ENCODE data around the gene RCOR1.
"Not testable (repeated sequence)": the region's sequence is repeated elsewhere in the genome, so short reads cannot be mapped to it uniquely, and the experiment has no call there.

The RCOR1 gene

GRCh38 chr14:102630881-102631280 lies 38.4 kb downstream of the RCOR1 start:
- Histone ChIP-seq H2AFZ (ENCODE audit: low read length) (no peak overlapping the region), H3K27me3 (ENCODE audit: control insufficient read depth in 3 of 3, insufficient read depth in 3 of 3, low read depth in 1 of 3, low read length in 3 of 3) (no peaks in the 10 kb centered on the region), H3K4ac (ENCODE audit: low read length) (no peak overlapping the region), H2BK120ac (ENCODE audit: low read depth, low read length) (no peak overlapping the region), H3K36me3 (replicated peaks in 1 of 2; ENCODE audit: control insufficient read depth in 2 of 2, insufficient read depth in 2 of 2, low read length in 2 of 2) (no peaks in the 10 kb centered on the region), H3K4me3 (ENCODE audit: low read length in 2 of 2) (no peak overlapping the region), H2BK5ac (ENCODE audit: low read length) (no peak overlapping the region), H3K9me3 (replicated peaks in 1 of 2; ENCODE audit: control insufficient read depth in 2 of 2, insufficient read depth in 1 of 2, low read depth in 1 of 2, low read length in 2 of 2) (no peaks in the 10 kb centered on the region), H2AK5ac (ENCODE audit: low read depth, low read length) (no peak overlapping the region), H3K4me2 (ENCODE audit: insufficient read depth, low read length, poor library complexity, severe bottlenecking) (no peak overlapping the region), H3K18ac (ENCODE audit: low read length) (no peak overlapping the region), H3K23ac (ENCODE audit: low read depth, low read length, poor library complexity) (no peak overlapping the region), H2BK12ac (ENCODE audit: low read length) (no peak overlapping the region), H4K91ac (ENCODE audit: low read depth, low read length, poor library complexity) (no peak overlapping the region), H2BK15ac (ENCODE audit: low read length) (no peak overlapping the region), H3K27ac (replicated peaks; ENCODE audit: low read length) (no peak overlapping the region), H3K79me1 (ENCODE audit: low read depth, low read length) (no peaks in the 10 kb centered on the region), H3K9ac (ENCODE audit: low read depth, low read length, poor library complexity) (no peak overlapping the region), H3K14ac (ENCODE audit: low read length) (no peak overlapping the region), H3K4me1 (ENCODE audit: control insufficient read depth in 2 of 2, insufficient read depth in 1 of 2, low read depth in 1 of 2, low read length in 2 of 2) (peaks cover 0 to 8% of the 10 kb centered on the region in 2 donors), H4K8ac (ENCODE audit: low read depth, low read length) (no peak overlapping the region)
- no CpG with 5 or more reads among the region's 8 CpGs for WGBS, 2 donors (ENCODE audit: extremely low coverage in 2 of 2, insufficient read length in 2 of 2, insufficient replicate concordance in 1 of 2)
- no peak for DNase-seq (ENCODE audit: low spot score)

- Histone ChIP-seq H3K23ac (ENCODE audit: low read depth, low read length, poor library complexity) (no peak overlapping the region), H2AFZ (ENCODE audit: low read length) (no peak overlapping the region), H2BK120ac (ENCODE audit: low read depth, low read length) (no peak overlapping the region), H3K4ac (ENCODE audit: low read length) (no peak overlapping the region), H2AK5ac (ENCODE audit: low read depth, low read length) (no peak overlapping the region), H3K79me1 (ENCODE audit: low read depth, low read length) (no peaks in the 10 kb centered on the region), H3K9me3 (replicated peaks in 1 of 2; ENCODE audit: control insufficient read depth in 2 of 2, insufficient read depth in 1 of 2, low read depth in 1 of 2, low read length in 2 of 2) (no peaks in the 10 kb centered on the region), H3K4me3 (ENCODE audit: low read length in 2 of 2) (no peak overlapping the region), H2BK15ac (ENCODE audit: low read length) (no peak overlapping the region), H4K8ac (ENCODE audit: low read depth, low read length) (no peak overlapping the region), H3K14ac (ENCODE audit: low read length) (no peak overlapping the region), H2BK5ac (ENCODE audit: low read length) (no peak overlapping the region), H4K91ac (ENCODE audit: low read depth, low read length, poor library complexity) (no peak overlapping the region), H2BK12ac (ENCODE audit: low read length) (no peak overlapping the region), H3K36me3 (replicated peaks in 1 of 2; ENCODE audit: control insufficient read depth in 2 of 2, insufficient read depth in 2 of 2, low read length in 2 of 2) (no peaks in the 10 kb centered on the region), H3K4me2 (ENCODE audit: insufficient read depth, low read length, poor library complexity, severe bottlenecking) (no peak overlapping the region), H3K4me1 (ENCODE audit: control insufficient read depth in 2 of 2, insufficient read depth in 1 of 2, low read depth in 1 of 2, low read length in 2 of 2) (peaks cover 0 to 10% of the 10 kb centered on the region in 2 donors), H3K27ac (replicated peaks; ENCODE audit: low read length) (no peak overlapping the region), H3K18ac (ENCODE audit: low read length) (no peak overlapping the region), H3K9ac (ENCODE audit: low read depth, low read length, poor library complexity) (no peak overlapping the region), H3K27me3 (ENCODE audit: control insufficient read depth in 3 of 3, insufficient read depth in 3 of 3, low read depth in 1 of 3, low read length in 3 of 3) (no peaks in the 10 kb centered on the region)
- no CpG with 5 or more reads among the region's 4 CpGs for WGBS, 2 donors (ENCODE audit: extremely low coverage in 2 of 2, insufficient read length in 2 of 2, insufficient replicate concordance in 1 of 2)
- DNase-seq (ENCODE audit: low spot score), result no peak
These were observed 41.6 kb downstream of the RCOR1 start for GRCh38 chr14:102633906-102634595.

GRCh38 chr14:102639611-102640010 lies 47.2 kb downstream of the RCOR1 start:
- not testable (repeated sequence) for H3K27ac ChIP-seq (replicated peaks; ENCODE audit: low read length); H3K36me3 ChIP-seq (replicated peaks in 1 of 2; ENCODE audit: control insufficient read depth in 2 of 2, insufficient read depth in 2 of 2, low read length in 2 of 2); H4K91ac ChIP-seq (ENCODE audit: low read depth, low read length, poor library complexity); H3K4me1 ChIP-seq (ENCODE audit: control insufficient read depth in 2 of 2, insufficient read depth in 1 of 2, low read depth in 1 of 2, low read length in 2 of 2); H3K4me2 ChIP-seq (ENCODE audit: insufficient read depth, low read length, poor library complexity, severe bottlenecking); H3K4me3 ChIP-seq (ENCODE audit: low read length in 2 of 2); H3K9ac ChIP-seq (ENCODE audit: low read depth, low read length, poor library complexity); H3K79me1 ChIP-seq (ENCODE audit: low read depth, low read length); H2AK5ac ChIP-seq (ENCODE audit: low read depth, low read length); H3K14ac ChIP-seq (ENCODE audit: low read length); H2BK5ac ChIP-seq (ENCODE audit: low read length); DNase-seq (ENCODE audit: low spot score); H2BK15ac ChIP-seq (ENCODE audit: low read length); H4K8ac ChIP-seq (ENCODE audit: low read depth, low read length); H2BK120ac ChIP-seq (ENCODE audit: low read depth, low read length); H3K18ac ChIP-seq (ENCODE audit: low read length); H3K4ac ChIP-seq (ENCODE audit: low read length); H3K27me3 ChIP-seq (ENCODE audit: control insufficient read depth in 3 of 3, insufficient read depth in 3 of 3, low read depth in 1 of 3, low read length in 3 of 3); H2BK12ac ChIP-seq (ENCODE audit: low read length); H3K23ac ChIP-seq (ENCODE audit: low read depth, low read length, poor library complexity); H3K9me3 ChIP-seq (replicated peaks in 1 of 2; ENCODE audit: control insufficient read depth in 2 of 2, insufficient read depth in 1 of 2, low read depth in 1 of 2, low read length in 2 of 2); H2AFZ ChIP-seq (ENCODE audit: low read length)
- no CpG with 5 or more reads among the region's 6 CpGs for WGBS, 2 donors (ENCODE audit: extremely low coverage in 2 of 2, insufficient read length in 2 of 2, insufficient replicate concordance in 1 of 2)

- Histone ChIP-seq H2BK12ac (ENCODE audit: low read length) (no peak overlapping the region), H2AK5ac (ENCODE audit: low read depth, low read length) (no peak overlapping the region), H3K9ac (ENCODE audit: low read depth, low read length, poor library complexity) (no peak overlapping the region), H2BK5ac (ENCODE audit: low read length) (no peak overlapping the region), H2BK120ac (ENCODE audit: low read depth, low read length) (no peak overlapping the region), H3K9me3 (replicated peaks in 1 of 2; ENCODE audit: control insufficient read depth in 2 of 2, insufficient read depth in 1 of 2, low read depth in 1 of 2, low read length in 2 of 2) (peaks cover 0 to 7% of the 10 kb centered on the region in 2 donors), H3K4me2 (ENCODE audit: insufficient read depth, low read length, poor library complexity, severe bottlenecking) (no peak overlapping the region), H3K14ac (ENCODE audit: low read length) (no peak overlapping the region), H3K27me3 (ENCODE audit: control insufficient read depth in 3 of 3, insufficient read depth in 3 of 3, low read depth in 1 of 3, low read length in 3 of 3) (no peaks in the 10 kb centered on the region), H3K79me1 (ENCODE audit: low read depth, low read length) (peaks cover 2% of the 10 kb centered on the region), H3K36me3 (replicated peaks in 1 of 2; ENCODE audit: control insufficient read depth in 2 of 2, insufficient read depth in 2 of 2, low read length in 2 of 2) (peaks cover 0 to 2% of the 10 kb centered on the region in 2 donors), H4K8ac (ENCODE audit: low read depth, low read length) (no peak overlapping the region), H3K4me1 (ENCODE audit: control insufficient read depth in 2 of 2, insufficient read depth in 1 of 2, low read depth in 1 of 2, low read length in 2 of 2) (peaks cover 0 to 1% of the 10 kb centered on the region in 2 donors), H4K91ac (ENCODE audit: low read depth, low read length, poor library complexity) (no peak overlapping the region), H3K23ac (ENCODE audit: low read depth, low read length, poor library complexity) (no peak overlapping the region), H3K18ac (ENCODE audit: low read length) (no peak overlapping the region), H3K4ac (ENCODE audit: low read length) (no peak overlapping the region), H2AFZ (ENCODE audit: low read length) (no peak overlapping the region), H2BK15ac (ENCODE audit: low read length) (no peak overlapping the region), H3K27ac (replicated peaks; ENCODE audit: low read length) (no peak overlapping the region), H3K4me3 (ENCODE audit: low read length in 2 of 2) (no peak overlapping the region)
- DNase-seq (ENCODE audit: low spot score), result no peak
- WGBS, 2 donors (ENCODE audit: extremely low coverage in 2 of 2, insufficient read length in 2 of 2, insufficient replicate concordance in 1 of 2), result no CpG with 5 or more reads among the region's 3 CpGs
These were observed 52.1 kb downstream of the RCOR1 start for GRCh38 chr14:102644523-102644922.

Data from neuronal stem cell (in vitro differentiated cells).